ENCODE results near the gene PSMD13.
"Not testable (repeated sequence)": the region's sequence is repeated elsewhere in the genome, so short reads cannot be mapped to it uniquely, and the experiment has no call there.

Gene PSMD13

DNA sequence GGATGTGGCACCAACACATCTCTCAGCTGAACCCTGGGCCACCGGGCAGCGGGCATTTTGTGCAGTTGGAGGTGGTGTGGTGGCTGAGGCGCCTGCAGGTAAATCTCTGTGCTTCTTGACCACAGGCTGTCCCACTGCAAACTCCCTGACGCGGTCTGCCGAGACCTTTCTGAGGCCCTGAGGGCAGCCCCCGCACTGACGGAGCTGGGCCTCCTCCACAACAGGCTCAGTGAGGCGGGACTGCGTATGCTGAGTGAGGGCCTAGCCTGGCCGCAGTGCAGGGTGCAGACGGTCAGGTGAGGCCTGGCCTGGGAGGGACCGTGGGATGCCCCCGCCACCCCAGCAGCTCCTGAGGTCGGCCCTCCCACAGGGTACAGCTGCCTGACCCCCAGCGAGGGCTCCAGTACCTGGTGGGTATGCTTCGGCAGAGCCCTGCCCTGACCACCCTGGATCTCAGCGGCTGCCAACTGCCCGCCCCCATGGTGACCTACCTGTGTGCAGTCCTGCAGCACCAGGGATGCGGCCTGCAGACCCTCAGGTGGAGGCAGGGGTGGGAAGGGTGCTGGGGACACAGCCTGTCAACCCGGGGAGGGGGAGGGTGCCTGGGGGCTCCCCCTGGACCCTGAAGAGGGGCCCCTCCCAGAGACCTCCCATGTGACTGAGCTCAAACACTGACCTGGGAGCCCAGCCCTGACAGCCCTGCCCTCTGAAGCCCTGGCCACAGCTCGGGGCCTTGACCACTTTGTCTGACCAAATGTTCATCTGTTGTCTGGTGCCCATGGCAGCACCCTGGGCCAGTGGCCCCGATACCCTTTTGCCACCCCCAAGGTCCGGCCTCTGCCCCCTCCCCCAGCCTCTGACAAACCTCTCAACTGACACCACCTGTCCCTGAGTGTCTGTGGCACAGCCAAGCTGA, 47.6 kb downstream of the PSMD13 start:
- DNase-seq: no peak
- peaks cover 0 to 42% (median 33%) of the 10 kb centered on the region in 4 experiments for H3K4me1 ChIP-seq (ENCODE audit: control extremely low read depth in 1 of 4, control insufficient read depth in 4 of 4, insufficient read depth in 4 of 4, low read length in 3 of 4)
- 95% methylated on average over 20 of the region's 24 CpGs for WGBS (ENCODE audit: insufficient coverage)
- H3K27me3 ChIP-seq (replicated peaks in 2 of 5; ENCODE audit: control insufficient read depth in 4 of 5, insufficient read depth in 5 of 5, low read length in 4 of 5): peaks cover 0 to 62% (median 27%) of the 10 kb centered on the region in 5 experiments
- H3K27ac ChIP-seq (ENCODE audit: insufficient read depth in 1 of 2, low read depth in 1 of 2, low read length in 2 of 2, poor library complexity in 1 of 2, severe bottlenecking in 2 of 2): no peak overlapping the region
- CTCF ChIA-PET: interaction anchor here (0.7 to 2.2 kb wide), 5 partner anchors 9 to 71 kb away, joined by 3 to 7 read pairs (median 3); partner anchors contain the start of gene IFITM5
- no peaks in the 10 kb centered on the region for H3K36me3 ChIP-seq (ENCODE audit: control insufficient read depth in 4 of 4, insufficient read depth in 4 of 4, low read length in 3 of 4)
- POLR2A ChIA-PET: no interaction called here
- no peaks in the 10 kb centered on the region for H3K9me3 ChIP-seq (ENCODE audit: control extremely low read depth in 1 of 5, control insufficient read depth in 4 of 5, insufficient read depth in 2 of 5, low read depth in 1 of 5, low read length in 4 of 5)
- no peak overlapping the region for H3K4me3 ChIP-seq (ENCODE audit: control insufficient read depth in 1 of 7, extremely low read depth in 1 of 7, insufficient read depth in 4 of 7, low read depth in 2 of 7, low read length in 6 of 7)

DNA sequence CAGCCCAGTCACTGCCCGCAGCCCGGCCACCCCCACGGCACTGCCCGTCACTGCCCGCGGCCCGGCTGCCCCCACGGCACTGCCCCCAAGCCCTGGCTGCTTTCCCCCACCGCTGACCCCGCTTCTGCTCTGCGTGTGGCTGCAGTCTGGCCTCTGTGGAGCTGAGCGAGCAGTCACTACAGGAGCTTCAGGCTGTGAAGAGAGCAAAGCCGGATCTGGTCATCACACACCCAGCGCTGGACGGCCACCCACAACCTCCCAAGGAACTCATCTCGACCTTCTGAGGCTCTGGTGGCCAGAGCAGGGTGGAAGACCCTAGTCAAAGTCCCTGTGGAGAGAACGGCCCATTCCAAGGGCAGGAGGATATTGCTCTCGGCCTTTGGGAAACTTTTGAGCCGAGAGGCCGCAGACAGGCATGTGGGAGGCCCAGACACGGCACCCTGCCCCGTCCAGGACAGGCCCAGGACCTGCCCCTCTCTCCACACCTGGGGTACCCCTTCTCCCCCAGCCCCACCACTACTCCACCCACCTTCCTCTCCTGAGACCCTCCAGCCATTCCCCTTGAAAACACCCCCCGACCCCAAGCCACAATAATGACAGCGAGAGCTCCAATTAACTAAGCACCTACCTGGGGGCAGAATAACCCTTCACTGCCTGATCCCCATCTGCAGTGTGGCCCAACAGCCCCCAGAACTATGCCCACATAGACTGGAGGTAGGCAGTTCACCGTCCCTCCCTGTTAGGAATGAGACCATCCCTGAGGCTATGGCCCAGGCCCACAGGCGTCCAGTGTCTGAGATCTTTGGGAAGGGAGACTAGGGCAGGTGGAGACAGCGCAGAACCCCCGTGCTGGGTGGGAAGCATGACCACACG, 48.5 kb downstream of the PSMD13 start:
- Histone ChIP-seq H3K9me3 (ENCODE audit: control extremely low read depth in 1 of 5, control insufficient read depth in 4 of 5, insufficient read depth in 2 of 5, low read depth in 1 of 5, low read length in 4 of 5) (no peaks in the 10 kb centered on the region), H3K27me3 (replicated peaks in 2 of 5; ENCODE audit: control insufficient read depth in 4 of 5, insufficient read depth in 5 of 5, low read length in 4 of 5) (peaks cover 0 to 54% (median 27%) of the 10 kb centered on the region in 5 experiments), H3K4me1 (ENCODE audit: control extremely low read depth in 1 of 4, control insufficient read depth in 4 of 4, insufficient read depth in 4 of 4, low read length in 3 of 4) (peaks cover 0 to 39% (median 31%) of the 10 kb centered on the region in 4 experiments), H3K36me3 (ENCODE audit: control insufficient read depth in 4 of 4, insufficient read depth in 4 of 4, low read length in 3 of 4) (no peaks in the 10 kb centered on the region), H3K4me3 (ENCODE audit: control insufficient read depth in 1 of 7, extremely low read depth in 1 of 7, insufficient read depth in 4 of 7, low read depth in 2 of 7, low read length in 6 of 7) (no peak overlapping the region), H3K27ac (ENCODE audit: insufficient read depth in 1 of 2, low read depth in 1 of 2, low read length in 2 of 2, poor library complexity in 1 of 2, severe bottlenecking in 2 of 2) (no peak overlapping the region)
- CTCF ChIA-PET: no interaction called here
- no peak for DNase-seq
- 90% methylated on average over 15 of the region's 29 CpGs for WGBS (ENCODE audit: insufficient coverage)
- POLR2A ChIA-PET: no interaction called here

DNA sequence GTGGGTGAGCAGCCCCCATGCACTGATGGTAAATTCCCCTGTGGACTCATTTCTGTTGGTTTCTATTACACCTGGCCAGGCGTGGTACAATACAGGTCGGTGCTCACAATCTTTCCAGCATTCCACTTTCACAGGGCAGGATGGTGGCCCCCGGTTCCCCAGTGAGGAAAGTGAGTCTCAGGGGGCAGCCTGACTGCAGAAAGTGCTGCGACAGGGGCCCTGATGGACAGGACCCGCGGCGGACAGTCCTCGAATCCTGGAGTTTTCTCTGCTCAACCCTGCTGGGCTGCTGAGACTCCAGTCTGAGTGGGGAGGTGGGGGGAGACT, 49.1 kb downstream of the PSMD13 start:
- H3K27me3 ChIP-seq (replicated peaks in 2 of 5; ENCODE audit: control insufficient read depth in 4 of 5, insufficient read depth in 5 of 5, low read length in 4 of 5): peaks cover 0 to 48% (median 27%) of the 10 kb centered on the region in 5 experiments
- no peaks in the 10 kb centered on the region for H3K9me3 ChIP-seq (ENCODE audit: control extremely low read depth in 1 of 5, control insufficient read depth in 4 of 5, insufficient read depth in 2 of 5, low read depth in 1 of 5, low read length in 4 of 5)
- H3K4me1 ChIP-seq (ENCODE audit: control extremely low read depth in 1 of 4, control insufficient read depth in 4 of 4, insufficient read depth in 4 of 4, low read length in 3 of 4): peaks cover 0 to 33% (median 25%) of the 10 kb centered on the region in 4 experiments
- H3K4me3 ChIP-seq (ENCODE audit: control insufficient read depth in 1 of 7, extremely low read depth in 1 of 7, insufficient read depth in 4 of 7, low read depth in 2 of 7, low read length in 6 of 7): no peak overlapping the region
- 100% methylated on average over 2 of the region's 8 CpGs for WGBS (ENCODE audit: insufficient coverage)
- no peak for DNase-seq
- ChIA-PET POLR2A (no interaction called here), CTCF (interaction anchor here (1.5 kb wide), 1 partner anchor 21 kb away, joined by 4 read pairs; no protein-coding TSS in a partner anchor)
- no peak overlapping the region for H3K27ac ChIP-seq (ENCODE audit: insufficient read depth in 1 of 2, low read depth in 1 of 2, low read length in 2 of 2, poor library complexity in 1 of 2, severe bottlenecking in 2 of 2)
- no peaks in the 10 kb centered on the region for H3K36me3 ChIP-seq (ENCODE audit: control insufficient read depth in 4 of 4, insufficient read depth in 4 of 4, low read length in 3 of 4)

DNA sequence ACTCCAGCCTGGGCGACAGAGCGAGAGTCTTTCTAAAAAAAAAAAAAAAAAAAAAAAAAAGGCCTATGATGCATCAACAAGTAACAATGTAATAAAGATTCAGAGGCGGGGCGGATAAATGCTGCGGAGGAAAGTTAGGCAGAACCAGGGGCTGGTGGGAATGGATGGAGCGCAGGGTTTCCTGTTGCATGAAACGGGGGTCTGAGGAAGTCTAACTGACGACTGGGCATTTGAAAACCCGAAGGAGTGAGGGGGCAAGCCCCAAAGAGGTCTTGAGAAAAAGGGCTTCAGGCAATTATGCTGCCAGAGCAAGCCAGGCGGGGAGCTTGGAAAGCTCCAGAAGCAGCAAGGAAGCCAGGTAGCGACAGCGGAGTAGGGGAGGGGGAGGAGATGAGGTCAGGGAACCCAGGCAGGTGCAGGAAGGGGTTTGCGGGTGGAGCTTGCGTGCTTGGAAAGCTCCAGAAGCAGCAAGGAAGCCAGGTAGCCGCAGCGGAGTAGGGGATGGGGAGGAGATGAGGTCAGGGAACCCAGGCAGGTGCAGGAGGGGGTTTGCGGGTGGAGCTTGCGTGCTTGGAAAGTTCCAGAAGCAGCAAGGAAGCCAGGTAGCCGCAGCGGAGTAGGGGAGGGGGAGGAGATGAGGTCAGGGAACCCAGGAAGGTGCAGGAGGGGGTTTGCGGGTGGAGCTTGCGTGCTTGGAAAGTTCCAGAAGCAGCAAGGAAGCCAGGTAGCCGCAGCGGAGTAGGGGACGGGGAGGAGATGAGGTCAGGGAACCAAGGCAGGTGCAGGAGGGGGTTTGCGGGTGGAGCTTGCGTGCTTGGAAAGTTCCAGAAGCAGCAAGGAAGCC, 50.4 kb downstream of the PSMD13 start:
- CTCF ChIA-PET: interaction anchor here (1.5 kb wide), 2 partner anchors 9 to 19 kb away, joined by 4 to 5 read pairs; partner anchors contain the start of gene NLRP6
- H3K27ac ChIP-seq (ENCODE audit: insufficient read depth in 1 of 2, low read depth in 1 of 2, low read length in 2 of 2, poor library complexity in 1 of 2, severe bottlenecking in 2 of 2); DNase-seq; H3K9me3 ChIP-seq (ENCODE audit: control extremely low read depth in 1 of 5, control insufficient read depth in 4 of 5, insufficient read depth in 2 of 5, low read depth in 1 of 5, low read length in 4 of 5); H3K4me3 ChIP-seq (ENCODE audit: control insufficient read depth in 1 of 7, extremely low read depth in 1 of 7, insufficient read depth in 4 of 7, low read depth in 2 of 7, low read length in 6 of 7); POLR2A ChIA-PET; H3K36me3 ChIP-seq (ENCODE audit: control insufficient read depth in 4 of 4, insufficient read depth in 4 of 4, low read length in 3 of 4): not testable (repeated sequence)
- H3K4me1 ChIP-seq (ENCODE audit: control extremely low read depth in 1 of 4, control insufficient read depth in 4 of 4, insufficient read depth in 4 of 4, low read length in 3 of 4): peaks cover 0 to 23% (median 17%) of the 10 kb centered on the region in 4 experiments
- peaks cover 0 to 34% (median 18%) of the 10 kb centered on the region in 5 experiments for H3K27me3 ChIP-seq (replicated peaks in 2 of 5; ENCODE audit: control insufficient read depth in 4 of 5, insufficient read depth in 5 of 5, low read length in 4 of 5)
- WGBS (ENCODE audit: insufficient coverage): 89% methylated on average over 19 of the region's 27 CpGs

DNA sequence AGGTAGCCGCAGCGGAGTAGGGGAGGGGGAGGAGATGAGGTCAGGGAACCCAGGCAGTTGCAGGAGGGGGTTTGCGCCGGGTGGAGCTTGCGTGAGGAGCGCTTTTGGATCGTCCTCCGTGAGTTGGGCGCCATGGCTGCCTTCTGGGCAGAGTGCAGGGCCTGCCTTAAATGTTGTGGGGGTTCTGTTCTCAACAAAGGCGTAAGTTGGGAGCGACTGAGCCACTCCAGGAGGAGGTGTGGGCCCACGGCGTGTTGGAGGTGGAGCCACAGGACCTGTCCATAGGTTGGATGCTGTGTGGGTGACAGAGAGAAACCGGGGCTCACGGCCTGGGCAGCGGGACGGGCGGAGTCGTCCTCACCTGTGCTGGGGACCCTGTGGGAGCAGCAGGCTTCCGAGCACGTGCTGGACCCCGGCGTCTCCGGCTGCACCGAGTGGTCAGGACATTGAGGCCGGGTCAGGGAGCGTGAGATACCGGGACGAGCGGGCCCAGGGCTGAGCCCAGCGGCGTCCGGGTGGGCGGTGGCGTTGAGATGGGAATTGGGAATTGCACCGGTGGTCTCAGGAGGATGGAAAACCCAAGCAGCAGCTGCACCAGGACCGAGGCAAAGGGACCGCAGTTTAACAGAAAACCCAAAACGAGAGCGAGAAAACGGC, 51.2 kb downstream of the PSMD13 start:
- H3K4me1 ChIP-seq (ENCODE audit: control extremely low read depth in 1 of 4, control insufficient read depth in 4 of 4, insufficient read depth in 4 of 4, low read length in 3 of 4): peaks cover 0 to 23% (median 17%) of the 10 kb centered on the region in 4 experiments
- H3K27me3 ChIP-seq (replicated peaks in 2 of 5; ENCODE audit: control insufficient read depth in 4 of 5, insufficient read depth in 5 of 5, low read length in 4 of 5): peaks cover 0 to 27% (median 13%) of the 10 kb centered on the region in 5 experiments
- CTCF ChIA-PET: interaction anchor here (1.5 to 2.8 kb wide), 2 partner anchors 10 to 18 kb away, joined by 5 to 11 read pairs; partner anchors contain the start of gene NLRP6
- no peak for DNase-seq
- WGBS (ENCODE audit: insufficient coverage): 43% methylated on average over 37 of the region's 41 CpGs
- H3K9me3 ChIP-seq (ENCODE audit: control extremely low read depth in 1 of 5, control insufficient read depth in 4 of 5, insufficient read depth in 2 of 5, low read depth in 1 of 5, low read length in 4 of 5): no peaks in the 10 kb centered on the region
- H3K27ac ChIP-seq (ENCODE audit: insufficient read depth in 1 of 2, low read depth in 1 of 2, low read length in 2 of 2, poor library complexity in 1 of 2, severe bottlenecking in 2 of 2): peak overlapping the region in 1 of 2 experiments; percentile 43
- H3K36me3 ChIP-seq (ENCODE audit: control insufficient read depth in 4 of 4, insufficient read depth in 4 of 4, low read length in 3 of 4): peaks cover 0 to 5% (median 0%) of the 10 kb centered on the region in 4 experiments
- POLR2A ChIA-PET: no interaction called here
- peak overlapping the region in 6 of 7 experiments; percentile 54 to 75 (median 66) for H3K4me3 ChIP-seq (ENCODE audit: control insufficient read depth in 1 of 7, extremely low read depth in 1 of 7, insufficient read depth in 4 of 7, low read depth in 2 of 7, low read length in 6 of 7)

Data from common myeloid progenitor, CD34-positive (primary cell).